SK-N-SH (cell line): Measurements from ENCODE around the gene MX2.

Source experiments
- CTCF ChIP-seq: fragments of 200-600 bp; sonication (generic); IDR thresholded peaks from 2 replicates; pipeline ENCODE4 v1.6.1; 2017; ENCODE audit warnings: antibody characterized with exemption, mild to moderate bottlenecking, moderate library complexity
- EP300 ChIP-seq, 2 experiments: IDR thresholded peaks; 2 replicates each; pipeline versions ENCODE4 v1.4.0 to v1.6.1; 2012; ENCODE audit warnings: borderline replicate concordance in 1 of 2, low read depth in 1 of 2, low read length in 1 of 2
- SIN3A ChIP-seq: IDR thresholded peaks from 2 replicates; pipeline ENCODE4 v1.6.1; 2012; ENCODE audit warnings: low read depth, mild to moderate bottlenecking, low read length, moderate library complexity, borderline replicate concordance

- no peak for TF ChIP-seq SIN3A
- no peak for TF ChIP-seq CTCF
- no peak for TF ChIP-seq EP300 (IDR thresholded peaks at IDR 0.05; ENCODE audit: borderline replicate concordance in 1 of 2, low read depth in 1 of 2, low read length in 1 of 2)
These were observed 44.8 kb upstream of the MX2 start for GRCh38 chr21:41317063-41317392.
